Peyer's patch (tissue), 4 donors: ENCODE measurements around the gene TMEM100. TPM values are rescaled to one million over a fixed set of nuclear protein-coding genes. Genes with fewer than 3 reads are reported as not detected.

Experiments
- DNase-seq, 3 donors: peaks; one replicate each; pipeline ENCODE4 v3.0.0-alpha.2; 2017 to 2019
- H3K27ac ChIP-seq, 4 donors: fragments of 200-600 bp; sonication (generic); one replicate each; pipeline ENCODE4 v1.5.1; 2016 to 2019
- H3K27me3 ChIP-seq, 2 donors: fragments of 200-600 bp; sonication (generic); one replicate each; pipeline ENCODE4 v1.5.1; 2019
- H3K36me3 ChIP-seq, 3 donors: fragments of 200-600 bp; sonication (generic); one replicate each; pipeline ENCODE4 v1.5.1; 2016 to 2019
- H3K4me1 ChIP-seq, 4 donors: fragments of 200-600 bp; sonication (generic); one replicate each; pipeline ENCODE4 v1.5.1; 2016 to 2019
- H3K4me3 ChIP-seq, 4 donors: fragments of 200-600 bp; sonication (generic); 1 replicate in 3 of 4; 2 replicates in 1 of 4; pipeline ENCODE4 v1.5.1; 2016 to 2019; ENCODE audit warnings: mild to moderate bottlenecking in 1 of 4
- H3K9me3 ChIP-seq, 4 donors: fragments of 200-600 bp; sonication (generic); one replicate each; pipeline ENCODE4 v1.5.1; 2016 to 2019; ENCODE audit warnings: mild to moderate bottlenecking in 1 of 4
- POLR2A ChIP-seq, 2 donors: fragments of 450-650 bp; IDR thresholded peaks; one replicate each; pipeline ENCODE4 v1.5.1; 2017; ENCODE audit warnings: antibody characterized with exemption in 2 of 2, mild to moderate bottlenecking in 2 of 2, moderate library complexity in 2 of 2
- total RNA-seq, 4 donors: library from RNA; depleted of rRNA; stranded (reverse); fragments of >200 nt; gene quantifications; one replicate each; pipeline ENCODE4 v1.1.0, GENCODE V29; 2016
- TF ChIP-seq, protein P1 (sequence below), 6 experiments: fragments of 450-650 bp in 4 of 6; fragments of 200-600 bp in 2 of 6; sonication (generic) in 1 of 6; IDR thresholded peaks; one replicate each; pipeline ENCODE4 v1.5.1; 2017 to 2019; ENCODE audit warnings: antibody characterized with exemption in 6 of 6, mild to moderate bottlenecking in 3 of 6, moderate library complexity in 1 of 6

The TMEM100 gene, protein sequence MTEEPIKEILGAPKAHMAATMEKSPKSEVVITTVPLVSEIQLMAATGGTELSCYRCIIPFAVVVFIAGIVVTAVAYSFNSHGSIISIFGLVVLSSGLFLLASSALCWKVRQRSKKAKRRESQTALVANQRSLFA
- 10 to 100 TPM in 1 of 4 donors, 1 to 10 TPM in 3; 4.4 to 18.2 (median 4.8) TPM for total RNA-seq

DNA sequence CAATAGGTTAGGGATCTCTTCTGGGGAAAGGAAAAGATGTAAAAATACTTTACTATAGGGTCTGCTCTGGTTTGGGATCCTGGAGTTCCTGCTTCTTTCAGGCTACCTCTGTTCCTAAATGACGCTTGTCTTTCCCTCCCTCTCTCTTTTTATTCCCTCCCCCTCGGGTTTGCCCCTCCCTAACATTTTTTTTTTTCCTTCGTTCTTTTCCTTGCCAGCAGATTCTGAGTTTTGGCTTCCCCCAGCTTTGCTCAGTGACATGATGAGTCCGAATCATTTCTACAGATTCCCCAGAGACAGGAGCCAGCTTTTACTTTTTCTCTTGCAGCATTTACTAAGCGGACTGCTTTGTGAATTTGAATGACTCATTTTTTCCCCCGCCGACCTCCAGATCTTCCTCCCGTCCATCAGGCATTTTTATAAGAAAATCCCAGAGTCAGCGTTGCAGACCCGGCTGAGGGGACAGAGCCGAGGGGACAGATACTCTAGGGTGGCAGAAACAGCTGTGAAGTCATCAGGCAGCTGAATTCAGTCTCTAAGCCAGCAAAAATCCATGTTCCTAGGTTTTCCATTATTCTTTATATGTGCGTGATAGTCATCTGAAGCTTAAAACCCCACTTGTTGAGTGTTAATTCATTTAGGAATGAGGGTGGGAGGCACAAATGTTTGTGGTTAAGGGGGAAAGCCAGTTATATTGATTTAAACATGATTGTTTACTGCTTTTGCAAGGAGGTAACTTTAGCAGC, at the start of gene TMEM100:
TSS of gene TMEM100 (minus strand) at position 123 of the 746 bp plus-strand sequence. CDS start 1,794 bp downstream, outside the sequence.
- DNase-seq, result no peak
- Histone ChIP-seq H3K27ac (peak within 1 kb of the TSS; percentile 13 to 82 (median 56)), H3K36me3 (no peaks in the 10 kb centered on the region), H3K4me3 (peak within 1 kb of the TSS in 3 of 4 donors; percentile 16 to 41 (median 30)), H3K27me3 (no peaks in the 10 kb centered on the region), H3K9me3 (no peaks in the 10 kb centered on the region), H3K4me1 (no peaks in the 10 kb centered on the region)
- TF ChIP-seq POLR2A (IDR thresholded peaks at IDR 0.05), result no peak
- TF ChIP-seq, protein P1, sequence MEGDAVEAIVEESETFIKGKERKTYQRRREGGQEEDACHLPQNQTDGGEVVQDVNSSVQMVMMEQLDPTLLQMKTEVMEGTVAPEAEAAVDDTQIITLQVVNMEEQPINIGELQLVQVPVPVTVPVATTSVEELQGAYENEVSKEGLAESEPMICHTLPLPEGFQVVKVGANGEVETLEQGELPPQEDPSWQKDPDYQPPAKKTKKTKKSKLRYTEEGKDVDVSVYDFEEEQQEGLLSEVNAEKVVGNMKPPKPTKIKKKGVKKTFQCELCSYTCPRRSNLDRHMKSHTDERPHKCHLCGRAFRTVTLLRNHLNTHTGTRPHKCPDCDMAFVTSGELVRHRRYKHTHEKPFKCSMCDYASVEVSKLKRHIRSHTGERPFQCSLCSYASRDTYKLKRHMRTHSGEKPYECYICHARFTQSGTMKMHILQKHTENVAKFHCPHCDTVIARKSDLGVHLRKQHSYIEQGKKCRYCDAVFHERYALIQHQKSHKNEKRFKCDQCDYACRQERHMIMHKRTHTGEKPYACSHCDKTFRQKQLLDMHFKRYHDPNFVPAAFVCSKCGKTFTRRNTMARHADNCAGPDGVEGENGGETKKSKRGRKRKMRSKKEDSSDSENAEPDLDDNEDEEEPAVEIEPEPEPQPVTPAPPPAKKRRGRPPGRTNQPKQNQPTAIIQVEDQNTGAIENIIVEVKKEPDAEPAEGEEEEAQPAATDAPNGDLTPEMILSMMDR (IDR thresholded peaks at IDR 0.05), result no peak

DNA sequence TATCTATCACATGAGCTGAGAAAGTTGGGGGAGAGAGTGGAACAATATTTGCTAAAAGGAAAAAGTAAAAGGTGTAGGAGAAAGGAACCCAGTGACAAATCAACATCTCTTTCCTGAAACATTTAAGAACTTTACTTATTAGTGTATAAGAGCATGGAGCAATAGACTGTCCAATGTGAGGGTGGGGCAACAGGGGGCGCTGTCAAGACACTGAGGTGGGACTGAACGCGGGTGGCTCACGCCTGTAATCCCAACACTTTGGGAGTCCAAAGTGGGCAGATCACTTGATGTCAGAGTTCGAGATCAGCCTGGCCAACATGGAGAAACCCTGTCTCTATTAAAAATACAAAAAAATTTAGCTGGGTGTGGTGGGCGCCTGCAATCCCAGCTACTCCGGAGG, 49.4 kb upstream of the TMEM100 start:
- Histone ChIP-seq H3K9me3 (no peaks in the 10 kb centered on the region), H3K27me3 (no peaks in the 10 kb centered on the region), H3K4me1 (peaks cover 0 to 5% (median 0%) of the 10 kb centered on the region in 4 donors), H3K4me3 (no peak overlapping the region), H3K36me3 (peaks cover 0 to 70% (median 0%) of the 10 kb centered on the region in 3 donors), H3K27ac (no peak overlapping the region)
- DNase-seq, result no peak
- TF ChIP-seq, protein P1 (IDR thresholded peaks at IDR 0.05), result no peak
- TF ChIP-seq POLR2A (IDR thresholded peaks at IDR 0.05), result no peak

DNA sequence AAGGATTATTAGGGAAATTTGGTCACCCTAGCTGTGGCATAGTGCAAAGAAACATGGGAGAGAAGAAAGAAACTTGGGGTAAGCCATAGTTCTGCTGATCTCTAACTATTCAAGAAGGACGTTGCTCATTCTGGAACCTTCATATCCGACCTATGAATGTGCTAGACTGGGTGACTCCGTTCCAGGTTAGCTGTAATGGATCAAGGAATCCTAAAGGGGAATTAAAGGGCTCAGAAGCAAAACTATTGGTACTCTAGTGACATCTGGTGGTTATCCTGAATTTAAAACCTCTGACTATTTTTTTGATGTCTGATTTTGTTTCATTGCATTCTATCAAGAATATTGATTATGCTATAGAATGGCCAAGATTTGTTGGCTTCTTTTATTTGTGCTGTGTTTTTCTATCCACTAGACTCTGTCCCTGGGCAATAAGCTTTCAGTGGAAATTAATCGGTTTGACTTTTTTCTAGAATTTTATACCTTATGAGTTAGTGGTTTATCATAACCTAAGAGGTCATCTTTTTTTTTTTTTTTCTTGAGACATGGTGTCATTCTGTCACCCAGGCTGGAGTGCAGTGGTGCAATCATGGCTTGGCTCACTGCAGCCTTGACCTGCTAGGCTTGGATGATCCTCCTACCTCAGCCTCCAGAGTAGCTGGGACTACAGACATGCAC, 47.7 kb upstream of the TMEM100 start:
- Histone ChIP-seq H3K36me3 (peaks cover 0 to 54% (median 0%) of the 10 kb centered on the region in 3 donors), H3K27ac (peak overlapping the region in 1 of 4 donors; percentile 46), H3K4me1 (peaks cover 0 to 5% (median 0%) of the 10 kb centered on the region in 4 donors), H3K9me3 (no peaks in the 10 kb centered on the region), H3K27me3 (no peaks in the 10 kb centered on the region), H3K4me3 (no peak overlapping the region)
- TF ChIP-seq POLR2A (IDR thresholded peaks at IDR 0.05), result no peak
- TF ChIP-seq, protein P1 (IDR thresholded peaks at IDR 0.05), result peak; percentile 13 to 79 (median 61)
- no peak for DNase-seq

DNA sequence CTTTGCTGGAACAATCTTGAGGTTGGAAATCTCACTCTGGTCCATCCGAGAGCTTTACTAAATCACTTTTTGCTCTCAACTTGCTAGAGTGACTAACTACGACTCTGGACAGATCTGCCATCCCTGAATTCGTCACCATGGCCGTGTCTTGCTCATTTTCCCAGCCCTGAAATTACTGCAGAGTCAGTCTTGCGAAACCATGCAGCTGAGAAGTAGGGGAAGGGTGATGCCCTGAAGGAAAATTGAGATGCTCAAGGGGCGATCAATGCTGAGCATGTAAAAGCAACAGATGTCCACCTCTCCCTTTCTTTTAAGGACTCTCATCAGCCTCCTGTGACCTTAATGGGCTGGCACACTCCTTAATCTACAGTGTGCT, 46.9 kb upstream of the TMEM100 start:
- peak overlapping the region in 2 of 4 donors; percentile 46 to 59 for H3K27ac ChIP-seq
- H3K36me3 ChIP-seq, result peaks cover 0 to 46% (median 0%) of the 10 kb centered on the region in 3 donors
- no peak overlapping the region for H3K4me3 ChIP-seq
- H3K9me3 ChIP-seq, result no peaks in the 10 kb centered on the region
- no peak for TF ChIP-seq POLR2A (IDR thresholded peaks at IDR 0.05)
- TF ChIP-seq, protein P1 (IDR thresholded peaks at IDR 0.05), result no peak
- no peak for DNase-seq
- H3K27me3 ChIP-seq, result no peaks in the 10 kb centered on the region
- H3K4me1 ChIP-seq, result peaks cover 0 to 5% (median 0%) of the 10 kb centered on the region in 4 donors

DNA sequence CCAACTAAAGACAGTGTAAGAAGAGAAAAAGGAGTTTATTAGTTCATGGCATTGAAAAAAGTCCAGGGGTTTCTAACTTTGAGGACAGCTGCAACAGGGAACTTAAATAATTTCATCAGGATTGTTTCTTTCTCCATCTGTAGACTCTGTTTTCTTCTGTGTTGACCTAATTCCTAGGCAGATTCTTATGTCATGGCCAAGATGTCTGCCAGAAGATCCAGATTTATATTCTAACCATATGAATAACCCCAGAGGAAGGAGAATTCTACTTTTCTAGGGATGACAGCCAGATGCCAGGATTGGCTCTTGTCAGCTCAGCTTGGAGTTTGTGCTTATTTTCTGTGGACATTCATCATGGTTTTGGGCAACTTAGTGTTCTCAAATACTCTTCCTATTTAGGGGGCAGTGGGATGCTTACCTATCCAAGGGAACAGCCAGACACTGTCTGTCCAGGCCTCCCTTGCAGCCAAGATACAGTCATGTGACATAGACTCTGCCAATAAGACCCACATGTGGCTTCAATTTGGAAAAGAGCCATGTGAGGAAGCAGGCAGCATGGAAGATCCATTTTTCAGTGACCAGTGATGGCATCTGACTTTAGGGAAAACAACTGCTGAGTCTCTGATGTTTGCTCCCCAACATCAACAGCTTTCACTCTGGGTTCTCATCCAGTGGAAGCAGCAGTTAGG, 46.4 kb upstream of the TMEM100 start:
- Histone ChIP-seq H3K4me1 (peaks cover 0 to 5% (median 0%) of the 10 kb centered on the region in 4 donors), H3K27ac (peak overlapping the region in 2 of 4 donors; percentile 46 to 59), H3K27me3 (no peaks in the 10 kb centered on the region), H3K36me3 (peaks cover 0 to 41% (median 0%) of the 10 kb centered on the region in 3 donors), H3K4me3 (no peak overlapping the region), H3K9me3 (no peaks in the 10 kb centered on the region)
- no peak for TF ChIP-seq POLR2A (IDR thresholded peaks at IDR 0.05)
- TF ChIP-seq, protein P1 (IDR thresholded peaks at IDR 0.05), result no peak
- no peak for DNase-seq
